Endometrium (tissue), 2 donors: ENCODE measurements around the gene NCK2.

Experiments used
- FAIRE-seq: peaks from 2 replicates; lab custom pipeline; 2012; peaks lifted over from hg19 to GRCh38; lab: Jason Lieb, UNC
- donor health status: control.
- donor health status: control.

Gene NCK2

DNA sequence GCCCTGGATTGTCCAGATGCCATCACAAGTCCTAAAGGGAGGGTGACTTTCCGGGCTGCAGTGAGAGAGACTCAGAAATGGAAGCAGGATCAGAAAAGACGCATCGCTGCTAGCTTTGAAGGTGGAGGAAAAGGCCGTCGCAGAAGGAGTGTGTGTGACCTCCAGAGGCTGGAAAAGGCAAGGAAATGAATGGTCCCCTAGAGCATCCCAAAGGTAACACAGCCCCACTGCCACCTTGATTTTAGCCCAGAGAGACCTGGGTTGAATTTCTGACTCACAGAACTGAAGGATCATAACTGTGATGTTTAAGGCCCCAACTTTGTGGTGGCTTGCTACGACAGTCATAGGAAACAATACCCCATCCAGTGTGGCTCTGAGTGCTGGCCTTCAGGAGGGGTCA, 8.6 kb upstream of the NCK2 start:
- FAIRE-seq: no peak

DNA sequence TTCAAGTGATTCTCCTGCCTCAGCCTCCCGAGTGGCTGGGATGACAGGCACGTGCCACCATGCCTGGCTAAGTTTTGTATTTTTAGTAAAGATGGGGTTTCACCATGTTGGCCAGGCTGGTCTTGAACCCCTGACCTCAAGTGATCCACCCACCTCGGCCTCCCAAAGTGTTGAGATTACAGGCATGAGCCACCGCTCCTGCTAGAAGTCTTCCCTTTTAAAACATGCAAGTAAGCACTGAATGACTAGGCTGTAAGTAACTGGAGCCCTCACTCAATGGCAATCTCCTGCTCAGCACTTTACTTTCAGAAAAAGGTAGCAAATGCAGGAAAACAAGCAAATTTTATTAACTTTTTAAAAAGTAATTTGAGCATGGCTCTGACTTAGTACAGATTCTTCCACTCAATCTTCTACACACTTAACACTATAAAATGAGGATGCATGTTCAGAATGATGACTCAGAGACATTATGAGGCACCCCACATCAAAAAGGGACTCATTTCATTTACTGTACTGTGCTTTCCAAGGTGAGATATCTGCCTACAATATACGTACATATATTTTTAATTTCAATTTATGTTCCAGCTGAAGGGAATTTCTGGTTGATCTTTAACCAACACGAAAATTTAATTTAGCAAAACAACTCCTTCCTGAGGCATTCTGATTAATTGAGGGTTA, 6.6 kb upstream of the NCK2 start:
- no peak for FAIRE-seq

DNA sequence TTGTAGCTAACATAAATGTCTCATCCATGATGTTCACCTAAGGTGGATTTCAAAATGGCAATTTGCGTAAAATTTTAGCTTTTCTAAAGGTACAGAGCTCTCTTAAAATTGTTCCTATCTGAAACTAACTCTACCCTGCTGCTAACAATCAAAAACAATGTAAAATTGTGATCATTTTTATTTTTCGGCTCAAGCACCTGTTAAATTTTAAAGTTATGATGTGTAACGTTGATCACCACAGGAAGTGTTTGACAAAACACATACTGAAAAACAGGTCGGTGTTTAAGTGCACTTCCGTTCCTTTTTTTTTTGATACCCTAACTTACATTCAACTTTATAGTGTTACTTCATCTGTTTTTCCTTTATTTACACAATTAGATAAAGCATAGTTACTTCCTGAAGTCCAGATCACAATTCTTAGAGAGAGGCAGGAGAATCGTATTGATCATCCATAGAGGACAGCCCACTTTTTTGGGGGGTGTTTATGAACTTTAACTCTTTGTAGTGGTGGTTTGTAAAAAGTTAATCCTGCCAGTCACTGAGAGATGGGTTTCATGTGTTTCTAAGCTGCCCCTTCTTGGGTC, 6.0 kb upstream of the NCK2 start:
- FAIRE-seq: no peak

DNA sequence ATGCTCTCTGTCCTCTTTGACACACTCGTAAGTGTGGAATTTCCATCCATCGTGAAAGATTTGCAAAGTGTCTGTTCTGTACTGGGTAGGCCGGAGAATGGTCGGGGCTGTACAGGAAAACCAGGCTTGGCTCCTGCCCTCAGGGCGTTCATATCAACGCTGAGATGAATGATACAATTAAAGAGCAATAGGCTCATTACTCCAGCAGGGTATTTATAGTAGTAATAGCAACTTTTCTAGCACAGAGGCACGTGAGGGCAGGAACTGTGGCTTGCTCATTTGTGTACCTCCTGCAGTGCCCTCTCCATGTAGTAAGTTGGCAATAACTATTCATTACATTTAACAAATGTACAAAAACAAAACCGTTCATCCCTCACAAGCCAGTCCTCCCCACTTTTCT, 5.3 kb upstream of the NCK2 start:
- FAIRE-seq: no peak

DNA sequence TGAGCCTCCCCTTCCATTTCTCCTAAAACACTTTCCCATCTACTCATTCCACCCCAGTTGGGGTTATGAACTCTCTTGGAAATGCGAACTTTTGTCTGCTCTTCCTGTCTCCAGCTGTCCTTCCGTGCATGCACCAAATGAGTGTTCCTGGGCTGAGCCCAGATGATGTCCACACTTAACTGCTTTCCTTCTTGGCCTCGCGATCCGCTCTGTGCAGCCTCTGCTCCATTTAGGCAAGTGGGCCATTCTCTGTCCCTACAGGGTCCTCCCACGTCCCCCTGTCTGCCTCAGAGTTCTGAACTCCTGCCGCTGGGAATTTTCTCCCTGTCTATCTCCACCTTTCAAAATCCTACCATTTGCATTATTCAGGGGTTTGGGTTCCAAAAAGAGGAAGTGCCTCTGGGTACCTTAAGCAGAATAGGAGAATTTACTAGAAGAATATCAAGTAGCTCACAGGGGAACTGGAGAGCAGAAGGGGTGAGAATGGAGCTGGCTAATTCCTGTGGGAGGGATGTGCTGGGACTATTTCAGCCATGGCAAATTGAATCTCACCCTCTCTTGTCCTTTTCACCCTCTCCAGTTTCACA, 4.7 kb upstream of the NCK2 start:
- FAIRE-seq: no peak

DNA sequence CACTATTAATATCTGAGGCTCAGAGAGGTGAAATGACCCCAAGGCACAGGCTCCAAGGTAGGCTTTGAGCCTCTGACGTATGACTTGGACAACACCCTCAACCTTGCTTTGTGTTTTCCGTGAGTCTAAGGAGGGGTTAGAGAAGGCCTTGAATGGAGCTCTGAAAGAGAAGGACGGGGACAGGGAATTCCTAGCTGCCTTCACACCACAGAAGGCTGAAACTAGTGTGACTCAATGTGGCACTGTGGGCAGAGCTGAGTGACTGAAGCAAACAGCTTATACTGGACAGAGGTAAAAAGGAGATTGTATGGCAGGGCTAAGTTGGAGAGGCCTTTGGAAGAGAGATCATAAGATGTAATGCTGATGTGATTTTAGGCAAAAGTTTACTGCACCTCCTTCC, 3.5 kb upstream of the NCK2 start:
- FAIRE-seq: no peak

DNA sequence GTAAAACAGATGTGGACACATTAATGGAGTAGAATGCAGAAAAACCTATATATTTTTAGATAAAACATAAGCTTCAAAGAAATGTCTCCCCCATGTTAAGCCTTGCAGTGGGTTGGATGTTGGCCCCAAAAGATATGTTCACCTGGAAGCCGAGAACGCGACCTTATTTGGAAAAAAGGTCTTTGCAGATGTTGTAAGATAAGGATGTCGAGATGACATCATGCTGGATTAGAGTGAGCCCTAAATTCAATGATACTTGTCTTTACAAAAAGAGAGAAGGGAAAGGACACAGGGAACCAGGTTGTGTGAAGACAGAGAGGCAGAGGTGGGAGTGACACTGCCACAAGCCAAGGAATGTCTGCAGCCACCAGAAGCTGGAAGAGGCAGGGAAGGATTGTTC, 3.1 kb upstream of the NCK2 start:
- FAIRE-seq: no peak

DNA sequence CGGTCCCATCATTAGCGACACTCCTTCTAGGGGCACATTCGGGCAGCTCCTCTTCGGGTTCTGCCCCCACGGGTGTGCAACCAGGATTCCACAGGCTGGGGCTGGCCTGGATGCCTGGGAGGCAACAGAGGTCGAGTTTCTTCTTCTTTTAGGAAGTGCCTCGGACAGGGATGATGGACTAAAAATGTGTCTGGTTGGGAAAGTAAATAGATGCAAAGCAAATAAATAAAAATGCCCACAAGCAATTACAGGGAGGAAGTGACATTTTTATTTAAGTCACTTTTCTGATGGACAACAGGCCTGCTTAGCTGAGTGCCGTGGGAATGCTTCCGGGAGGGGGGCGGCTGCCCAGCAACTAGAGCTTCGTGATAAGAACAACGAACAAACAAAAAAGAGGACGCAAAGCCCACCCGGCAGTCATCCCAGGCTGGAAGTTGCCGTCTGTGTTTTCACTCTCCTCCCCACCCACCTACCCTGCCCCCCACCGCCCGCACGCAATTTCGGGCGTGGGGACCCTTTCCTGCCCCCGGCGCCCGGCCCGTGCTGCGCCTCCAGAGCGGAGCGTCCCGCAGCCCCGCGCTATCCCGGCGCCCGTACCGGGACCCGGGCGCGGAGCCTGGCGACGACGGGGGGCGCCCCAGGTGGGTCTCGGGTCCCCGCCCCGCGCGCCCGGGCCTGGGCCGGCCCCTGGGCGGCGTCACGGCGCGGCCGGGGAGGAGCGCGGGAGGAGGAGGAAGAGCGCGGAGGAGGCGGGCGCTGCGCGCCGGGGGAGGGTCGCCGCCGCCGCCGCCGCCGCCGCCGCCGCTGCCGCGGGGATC, 412 bp upstream of the NCK2 start:
- FAIRE-seq: no peak

DNA sequence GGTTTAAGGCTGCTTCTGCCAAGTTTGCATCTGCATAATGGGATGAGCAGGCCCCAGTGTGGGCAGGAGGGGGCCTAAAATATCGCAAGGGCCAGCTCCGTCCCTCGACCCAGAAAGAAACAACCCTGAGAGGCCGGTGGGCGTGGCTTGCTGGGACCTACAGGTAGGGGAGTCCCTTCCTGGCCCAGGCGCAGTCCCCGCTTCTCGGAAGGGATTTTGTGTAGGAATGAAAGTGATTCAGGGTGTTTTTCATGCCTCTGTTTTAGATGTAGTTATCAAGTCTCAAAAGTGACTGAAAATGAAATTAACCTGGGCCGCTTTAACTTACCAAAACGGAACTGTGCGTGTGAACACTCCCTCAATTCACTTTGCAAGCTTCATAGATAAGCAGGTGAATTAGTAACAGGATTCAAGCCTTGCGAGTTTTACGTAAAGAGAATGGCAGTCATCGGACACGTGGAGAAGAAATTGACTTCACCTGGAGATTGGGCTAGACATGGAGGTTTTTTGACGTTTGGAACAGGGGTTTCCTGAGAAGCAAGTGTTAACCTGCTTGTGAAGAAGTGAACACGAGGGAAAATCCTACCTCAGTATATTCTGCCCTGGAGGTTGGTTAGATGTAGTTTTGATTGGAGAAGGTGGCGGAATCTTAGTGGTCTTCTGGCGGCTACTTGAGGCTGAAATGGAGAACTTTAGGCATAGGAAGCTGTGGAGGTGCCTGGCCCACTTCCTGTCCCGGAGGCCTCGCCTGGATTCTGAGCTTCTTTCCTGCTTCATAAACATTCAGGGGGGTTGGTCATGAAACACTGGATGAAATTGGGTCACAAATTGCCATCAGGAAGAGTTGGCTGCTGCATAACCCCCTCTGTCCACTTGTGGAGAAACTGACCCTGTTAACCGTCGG, 1.7 kb downstream of the NCK2 start:
- FAIRE-seq: no peak

DNA sequence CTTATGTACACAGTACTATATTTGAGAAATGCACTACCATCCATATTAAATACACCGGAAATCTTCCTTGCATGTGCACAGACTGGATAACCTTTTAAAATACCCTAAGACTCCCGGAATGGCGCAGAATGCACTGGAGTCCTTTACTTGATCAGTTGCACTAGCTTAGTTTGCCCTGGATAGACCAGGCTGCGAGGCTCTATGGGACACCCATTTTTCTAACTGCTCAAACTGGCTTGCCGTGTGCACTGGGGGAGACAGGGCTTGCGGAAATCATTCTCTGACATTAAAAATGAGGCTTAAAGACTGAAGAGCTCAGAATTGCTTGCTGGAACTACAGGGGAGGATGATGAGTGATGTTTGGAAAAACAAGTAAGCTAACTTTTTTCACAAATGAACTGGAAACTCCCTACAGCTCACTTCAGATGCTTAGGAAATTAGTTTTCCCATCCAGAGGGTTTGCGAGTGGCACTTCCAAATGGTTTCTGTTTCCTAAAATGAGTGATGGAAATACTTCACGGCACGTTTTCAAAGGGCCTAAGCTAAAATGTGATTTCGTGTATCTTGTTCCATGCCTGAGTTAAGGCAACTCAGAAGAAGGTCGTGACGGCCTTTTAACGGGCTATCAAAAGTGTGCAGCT, 2.7 kb downstream of the NCK2 start:
- no peak for FAIRE-seq

DNA sequence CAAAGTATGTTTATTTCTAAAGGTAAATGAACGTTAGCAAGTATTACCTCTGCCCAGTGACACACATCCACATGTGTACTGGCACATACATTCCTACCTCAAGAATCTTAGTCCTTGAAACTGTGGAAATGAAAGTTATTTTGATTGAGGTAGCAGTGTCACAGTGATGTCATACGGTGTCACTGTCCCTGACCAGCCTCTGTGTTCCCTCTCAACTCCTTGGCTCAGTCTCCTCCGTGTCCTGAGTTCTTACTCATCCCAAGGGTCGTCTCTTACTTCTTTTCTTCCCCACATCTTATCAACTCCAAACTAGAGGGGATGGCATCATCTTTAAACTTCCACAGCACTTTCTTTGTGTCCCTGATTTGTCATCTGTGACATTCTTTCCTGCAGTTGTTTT, 3.3 kb downstream of the NCK2 start:
- FAIRE-seq: no peak

DNA sequence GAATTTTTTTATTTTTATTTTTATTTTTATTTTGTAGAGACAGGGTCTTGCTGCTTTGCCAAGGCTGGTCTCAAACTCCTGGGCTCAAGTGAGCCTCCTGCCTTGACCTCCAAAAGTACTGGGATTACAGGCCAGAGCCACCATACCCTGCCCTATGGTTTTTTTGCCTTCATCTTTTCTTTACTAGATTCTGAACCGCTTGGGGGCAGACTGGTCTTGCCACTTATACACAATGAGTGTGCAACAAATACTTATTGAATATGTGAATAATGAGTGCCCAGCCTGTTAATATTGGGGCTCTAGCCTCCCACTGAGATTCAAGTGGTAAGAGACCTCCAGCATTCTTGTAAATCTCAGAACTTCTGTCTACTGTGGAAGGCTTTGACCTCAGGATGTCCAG, 3.9 kb downstream of the NCK2 start:
- no peak for FAIRE-seq

DNA sequence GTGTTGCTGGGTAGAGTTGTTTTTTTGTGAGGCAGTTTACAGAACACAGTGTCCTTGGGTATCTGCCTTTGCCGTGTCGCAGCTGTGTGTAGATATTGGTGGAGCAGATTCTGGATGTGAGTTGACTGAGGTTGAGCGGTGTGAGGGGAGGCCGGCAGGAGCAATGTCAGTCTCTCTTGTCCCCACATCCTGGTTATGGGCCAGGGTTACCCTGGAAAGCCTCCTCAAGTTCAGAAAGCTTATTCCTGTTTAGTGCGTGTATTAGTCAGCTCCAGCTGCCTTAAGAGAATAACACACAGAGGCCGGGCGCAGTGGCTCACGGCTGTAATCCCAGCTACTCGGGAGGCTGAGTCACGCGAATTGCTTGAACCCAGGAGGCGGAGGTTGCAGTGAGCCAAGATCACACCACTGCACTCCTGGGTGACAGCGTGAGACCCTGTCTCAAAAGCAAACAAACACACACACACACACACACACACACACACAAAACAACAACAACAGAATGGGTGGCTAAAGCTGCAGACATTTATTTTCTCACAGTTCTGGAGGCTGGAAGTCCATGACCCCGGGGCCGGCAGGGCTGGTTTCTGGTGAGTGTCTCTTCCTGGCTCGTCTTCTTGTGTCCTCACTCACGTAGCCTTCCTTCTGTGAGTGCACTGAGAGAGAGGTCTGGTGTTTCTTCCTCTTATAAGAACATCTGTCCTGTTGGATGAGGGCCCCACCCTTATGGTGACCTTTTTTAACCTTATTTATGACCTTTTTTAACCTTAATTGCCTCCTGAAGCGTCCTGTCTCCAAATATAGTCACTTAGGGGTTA, 5.1 kb downstream of the NCK2 start:
- FAIRE-seq: no peak

DNA sequence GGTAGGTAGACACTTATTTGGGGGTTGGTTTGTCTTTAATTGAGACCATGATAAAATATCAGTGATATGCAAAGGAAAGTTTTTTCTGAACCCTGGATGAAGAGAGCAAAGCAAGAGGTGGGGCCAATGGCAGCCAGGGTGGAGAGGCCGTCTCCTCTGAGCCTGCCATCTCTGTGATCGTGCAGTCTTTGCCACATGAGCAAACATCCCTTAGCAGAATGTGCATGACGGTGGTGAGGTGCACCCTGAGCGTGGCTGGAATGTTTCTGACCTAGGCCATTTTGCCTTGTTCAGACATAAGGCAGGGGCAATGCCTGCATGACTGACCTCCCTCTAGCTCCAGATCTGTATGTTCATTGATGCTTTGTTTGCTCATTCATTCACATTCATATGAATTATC, 6.0 kb downstream of the NCK2 start:
- no peak for FAIRE-seq

DNA sequence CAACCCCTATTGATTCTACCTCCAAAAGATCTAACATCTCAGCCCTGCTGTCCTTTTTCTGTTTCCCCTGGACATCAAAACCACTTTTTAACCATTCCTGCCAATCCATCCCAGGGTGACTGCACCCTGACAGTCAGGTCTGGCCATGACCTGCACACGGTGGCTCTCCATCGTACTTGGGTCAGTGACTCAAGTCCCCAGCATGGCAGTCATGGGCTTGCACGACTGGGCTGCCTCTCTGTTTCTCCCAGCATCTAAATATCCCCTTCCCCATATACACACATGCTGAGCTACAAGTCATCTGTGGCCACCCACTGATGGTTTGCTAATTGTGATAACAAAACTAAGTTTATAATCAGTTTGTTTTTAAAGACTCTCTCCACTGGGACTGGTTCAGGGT, 6.6 kb downstream of the NCK2 start:
- FAIRE-seq: no peak

DNA sequence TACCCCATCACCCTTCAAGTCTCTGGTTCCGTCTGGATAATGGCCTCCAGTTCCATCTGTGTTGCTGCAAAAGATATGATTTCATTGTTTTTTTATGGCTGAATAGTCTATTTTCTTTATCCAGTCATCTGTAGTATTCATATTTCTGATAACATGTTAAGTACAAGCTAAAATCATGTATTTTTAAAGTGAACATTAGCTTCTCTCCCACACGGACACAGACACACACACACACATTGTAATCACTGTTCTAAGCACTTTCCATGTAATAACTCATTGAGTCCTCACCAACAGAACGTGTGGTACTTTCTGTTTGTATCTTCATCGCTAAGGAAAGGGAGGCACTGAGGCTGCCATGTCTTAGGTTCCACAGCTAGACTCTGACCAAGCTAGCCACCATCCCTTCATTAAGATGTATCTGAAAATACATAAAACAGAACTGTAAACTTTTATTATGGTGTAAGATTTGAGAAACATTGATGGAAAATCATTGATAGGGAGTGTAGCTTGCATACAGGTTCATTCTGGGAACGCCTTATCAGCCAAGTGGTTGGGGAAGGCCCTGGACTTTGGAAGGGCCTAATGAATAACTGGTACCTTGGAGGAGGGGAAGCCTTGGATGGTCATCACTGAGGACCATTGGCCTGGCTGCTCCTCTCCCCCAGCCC, 8.1 kb downstream of the NCK2 start:
- no peak for FAIRE-seq

DNA sequence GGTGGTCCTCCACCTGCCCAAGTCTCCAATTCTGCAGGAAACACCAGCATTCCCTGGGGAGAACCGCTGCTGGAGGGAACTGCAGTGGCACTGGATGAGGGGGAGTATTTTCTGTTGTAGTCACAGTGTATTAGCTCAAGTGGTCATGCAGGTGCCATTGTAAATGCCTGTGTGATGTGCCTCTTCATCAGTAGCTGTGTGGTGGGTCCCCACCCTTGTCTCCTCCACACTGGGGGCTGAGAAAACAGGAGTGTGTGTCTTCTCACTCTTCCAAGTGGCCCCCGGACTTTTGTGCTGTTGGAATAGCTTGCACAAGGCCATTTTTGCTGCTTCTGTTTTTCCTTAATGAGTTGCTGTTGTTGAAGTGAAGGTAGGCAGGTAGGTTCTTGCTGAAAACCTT, 8.7 kb downstream of the NCK2 start:
- no peak for FAIRE-seq

DNA sequence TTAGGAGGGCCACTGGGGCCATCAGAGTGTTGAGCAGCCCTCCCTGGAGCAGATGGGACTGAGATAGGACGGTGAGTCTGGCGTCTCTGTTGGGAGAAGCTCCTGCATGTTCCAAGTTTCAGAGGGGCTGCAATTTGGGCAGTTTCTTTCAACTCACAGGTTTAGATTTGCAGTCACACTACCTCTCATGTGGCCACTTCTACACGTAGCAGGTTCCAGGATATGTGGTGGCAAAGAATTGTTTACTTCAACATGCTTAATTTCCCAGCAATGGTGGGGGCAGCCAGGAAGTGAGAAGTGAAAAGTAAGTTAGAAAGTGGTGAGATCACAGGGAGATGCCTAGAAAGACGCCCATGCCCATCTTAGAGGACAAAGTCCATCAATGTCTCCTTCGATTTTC, 9.3 kb downstream of the NCK2 start:
- FAIRE-seq: no peak

DNA sequence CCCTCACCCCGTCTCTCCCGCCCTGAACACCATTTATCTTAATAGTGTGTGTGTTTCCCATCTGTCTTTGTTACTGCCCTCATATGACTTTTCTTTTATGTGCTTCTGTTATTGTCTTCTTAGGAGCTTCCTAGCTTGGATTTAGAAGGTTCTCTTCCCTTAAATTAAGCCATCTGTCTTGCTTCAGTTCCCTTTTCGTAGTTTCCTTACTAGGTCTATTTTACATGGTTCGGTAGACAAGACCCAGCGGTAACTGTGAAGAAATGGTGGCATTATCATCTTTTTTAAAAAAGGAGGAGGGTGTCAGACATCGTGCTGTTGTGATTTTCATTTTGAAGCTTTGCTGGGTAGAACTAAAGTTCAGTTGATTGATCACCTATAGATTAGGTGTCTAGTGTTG, 10.3 kb downstream of the NCK2 start:
- FAIRE-seq: no peak

DNA sequence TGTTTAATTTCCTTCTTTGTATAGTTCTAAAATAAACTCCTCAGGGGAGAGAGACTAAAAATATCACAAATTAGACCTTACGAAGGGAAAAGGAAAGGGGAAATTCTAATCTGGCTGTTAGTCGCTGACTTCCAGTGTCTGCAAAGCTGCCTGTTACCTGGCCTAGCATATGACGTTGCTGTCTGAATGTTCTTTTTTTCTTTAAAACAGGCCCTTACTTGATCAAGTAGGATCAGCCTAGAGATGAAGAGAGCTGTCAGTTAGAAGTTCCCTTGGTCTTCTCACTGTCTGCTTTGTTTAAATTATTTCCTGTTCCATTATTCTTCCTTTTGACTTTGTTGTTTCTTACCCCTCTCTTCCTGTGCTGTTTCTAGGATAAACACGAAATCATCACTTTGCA, 11.2 kb downstream of the NCK2 start:
- FAIRE-seq: no peak
